AG04449 (cell line): ENCODE measurements around the gene CTSO.

ENCODE experiments used
- CTCF ChIA-PET: fragments of 350-600 bp; formaldehyde crosslinking; extraction: SDS; loops from one replicate; lab custom pipeline; 2021; ENCODE audit warnings: antibody characterized with exemption; lab: Yijun Ruan, JAX
- POLR2A ChIA-PET: fragments of 400-600, 350-600 bp; formaldehyde crosslinking; extraction: SDS; loops from one replicate; lab custom pipeline; 2020; ENCODE audit warnings: antibody characterized with exemption, inconsistent platforms; lab: Yijun Ruan, JAX
- DNase-seq: peaks from one replicate; pipeline ENCODE4 v3.0.0-alpha.2; 2010; ENCODE audit warnings: low read depth, low spot score
- H3K4me3 ChIP-seq: 2 replicates; pipeline ENCODE4 v1.5.1; 2011; ENCODE audit warnings: low read depth, mild to moderate bottlenecking, control low read depth, low read length
- CTCF ChIP-seq: IDR thresholded peaks from one replicate; pipeline ENCODE4 v1.5.1; 2011; ENCODE audit warnings: mild to moderate bottlenecking, moderate library complexity, low read length, control low read depth, inconsistent platforms; ENCODE audit not compliant: insufficient read depth; ENCODE audit errors: missing control alignments

The CTSO gene

GRCh38 chr4:155950461-155950860, 3.2 kb downstream of the CTSO start:
- ChIA-PET CTCF (interaction anchor here (8.3 kb wide), 1 partner anchor 143 kb away, joined by 132 read pairs; no protein-coding TSS in a partner anchor), POLR2A (no interaction called here)
- no peak for TF ChIP-seq CTCF
- H3K4me3 ChIP-seq: no peak overlapping the region
- no peak for DNase-seq

- CTCF ChIA-PET: no interaction called here
- no peak for TF ChIP-seq CTCF
- no peak overlapping the region for H3K4me3 ChIP-seq
- DNase-seq: no peak
- POLR2A ChIA-PET: no interaction called here
Observed at GRCh38 chr4:155948541-155948940, 5.1 kb downstream of the CTSO start.

- no peak for DNase-seq
- no peak for TF ChIP-seq CTCF
- no peak overlapping the region for H3K4me3 ChIP-seq
- ChIA-PET CTCF (no interaction called here), POLR2A (no interaction called here)
Observed at GRCh38 chr4:155946486-155946885, 7.2 kb downstream of the CTSO start.

- no peak overlapping the region for H3K4me3 ChIP-seq
- no peak for TF ChIP-seq CTCF
- no peak for DNase-seq
- ChIA-PET POLR2A (interaction anchor here (0.5 kb wide), 1 partner anchor 540 kb away, joined by 3 read pairs; no protein-coding TSS in a partner anchor), CTCF (interaction anchor here (1.2 to 2.4 kb wide), 3 partner anchors 8 to 540 kb away, joined by 3 to 14 read pairs (median 5); partner anchors contain the start of gene CTSO)
Observed at GRCh38 chr4:155944516-155944915, 9.2 kb downstream of the CTSO start.

GRCh38 chr4:155943605-155944291, 9.9 kb downstream of the CTSO start:
- no peak for TF ChIP-seq CTCF
- DNase-seq: no peak
- H3K4me3 ChIP-seq: no peak overlapping the region
- CTCF ChIA-PET: interaction anchor here (1.2 to 2.4 kb wide), 3 partner anchors 9 to 539 kb away, joined by 3 to 14 read pairs (median 5); partner anchors contain the start of gene CTSO
- POLR2A ChIA-PET: interaction anchor here (0.5 kb wide), 1 partner anchor 539 kb away, joined by 3 read pairs; no protein-coding TSS in a partner anchor

- H3K4me3 ChIP-seq: no peak overlapping the region
- CTCF ChIA-PET: interaction anchor here (1.2 kb wide), 1 partner anchor 11 kb away, joined by 4 read pairs; the partner anchor contains the start of gene CTSO
- POLR2A ChIA-PET: no interaction called here
- no peak for TF ChIP-seq CTCF
- no peak for DNase-seq
Observed at GRCh38 chr4:155941820-155942219, 11.8 kb downstream of the CTSO start.
